Cardiac muscle cell (in vitro differentiated cells and primary cell): ENCODE data around the gene CXCL12. TPM values are rescaled to one million over a fixed set of nuclear protein-coding genes. Genes with fewer than 3 reads are reported as not detected.

ENCODE experiments used
- DNase-seq, 2 donors: peaks; one replicate each; pipeline versions ENCODE4 v3.0.0 to v3.0.0-alpha.2; 2010 to 2017; ENCODE audit warnings: low read depth in 1 of 2, low spot score in 1 of 2
- H3K27ac ChIP-seq: fragments of 200-600 bp; sonication (generic); 2 replicates; pipeline ENCODE4 v1.5.1; 2016
- H3K27me3 ChIP-seq: fragments of 200-600 bp; sonication (generic); 2 replicates; pipeline ENCODE4 v1.6.0; 2016; ENCODE audit warnings: control low read depth
- H3K36me3 ChIP-seq: fragments of 200-600 bp; sonication (generic); 2 replicates; pipeline ENCODE4 v1.5.1; 2016; ENCODE audit warnings: control low read depth
- H3K4me1 ChIP-seq: fragments of 200-600 bp; sonication (generic); 2 replicates; pipeline ENCODE4 v1.8.1; 2017; ENCODE audit warnings: low read depth, mild to moderate bottlenecking, mixed run types
- H3K4me3 ChIP-seq: fragments of 200-600 bp; sonication (generic); 2 replicates; pipeline ENCODE4 v1.5.1; 2016; ENCODE audit warnings: mild to moderate bottlenecking
- H3K9me3 ChIP-seq: fragments of 200-600 bp; sonication (generic); 2 replicates; pipeline ENCODE4 v1.5.1; 2017; ENCODE audit warnings: low read depth, mild to moderate bottlenecking, control low read depth
- CTCF ChIP-seq: IDR thresholded peaks from 2 replicates; pipeline ENCODE4 v1.5.1; 2012; ENCODE audit warnings: low read depth, mild to moderate bottlenecking, low read length
- polyA plus RNA-seq: library from polyadenylated mRNA; unstranded; fragments of >200 nt; fragmentation: Nextera tagmentation; extraction: Ambion mirVana; gene quantifications from 2 replicates; pipeline ENCODE4 v1.2.1, GENCODE V29; 2016
- total RNA-seq: library from RNA; depleted of rRNA; stranded (reverse); fragments of >200 nt; gene quantifications from 2 replicates; pipeline ENCODE4 v1.2.3, GENCODE V29; 2016

The CXCL12 gene
- total and polyA plus RNA-seq, 2 experiments from 2014 or later = 10.1 to 68.9 TPM

DNA sequence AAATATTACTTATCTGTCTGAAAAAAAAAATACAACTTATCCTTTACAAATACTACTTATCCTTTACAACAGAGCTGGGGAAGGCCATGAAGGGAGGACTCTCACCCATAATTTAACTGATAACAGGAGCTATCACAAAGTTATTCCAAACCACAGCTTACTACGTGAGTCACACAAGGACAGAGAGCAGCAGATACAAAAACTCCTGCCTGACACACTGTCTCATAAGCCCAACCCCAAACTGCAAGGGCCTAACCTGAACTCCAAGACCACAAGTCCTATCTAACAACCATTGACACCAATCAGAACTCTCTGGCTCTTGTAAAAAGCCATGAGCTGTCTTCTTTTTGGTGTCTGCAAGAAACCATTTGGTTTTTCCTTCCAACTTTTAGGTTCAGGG is 28.5 kb upstream of the CXCL12 start:
- TF ChIP-seq CTCF = no peak
- H3K27ac ChIP-seq = no peak overlapping the region
- H3K27me3 ChIP-seq = no peaks in the 10 kb centered on the region
- no peaks in the 10 kb centered on the region for H3K4me1 ChIP-seq
- no peaks in the 10 kb centered on the region for H3K9me3 ChIP-seq
- H3K4me3 ChIP-seq = no peak overlapping the region
- no peaks in the 10 kb centered on the region for H3K36me3 ChIP-seq
- DNase-seq = peak in 1 of 2 donors; percentile 27

DNA sequence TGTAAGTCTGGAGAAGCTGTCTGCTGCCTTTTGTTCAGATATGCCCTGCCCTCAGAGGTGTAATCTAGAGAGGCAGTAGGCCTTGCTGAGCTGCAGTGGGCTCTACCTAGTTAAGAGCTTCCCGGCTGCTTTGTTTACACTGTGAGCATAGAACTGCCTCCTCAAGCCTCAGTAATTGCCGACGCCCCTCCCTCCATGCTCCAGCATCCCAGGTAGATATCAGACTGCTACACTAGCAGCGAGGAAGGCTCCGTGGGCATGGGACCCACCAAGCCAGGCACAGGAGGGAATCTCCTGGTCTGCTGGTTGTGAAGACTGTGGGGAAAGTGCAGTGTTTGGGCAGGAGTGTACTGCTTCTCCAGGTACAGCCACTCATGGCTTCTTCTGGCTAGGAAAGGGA is 26.4 kb upstream of the CXCL12 start:
- no peaks in the 10 kb centered on the region for H3K27me3 ChIP-seq
- H3K9me3 ChIP-seq = no peaks in the 10 kb centered on the region
- H3K27ac ChIP-seq = no peak overlapping the region
- DNase-seq = no peak
- H3K4me1 ChIP-seq = no peaks in the 10 kb centered on the region
- no peak for TF ChIP-seq CTCF
- no peaks in the 10 kb centered on the region for H3K36me3 ChIP-seq
- no peak overlapping the region for H3K4me3 ChIP-seq

DNA sequence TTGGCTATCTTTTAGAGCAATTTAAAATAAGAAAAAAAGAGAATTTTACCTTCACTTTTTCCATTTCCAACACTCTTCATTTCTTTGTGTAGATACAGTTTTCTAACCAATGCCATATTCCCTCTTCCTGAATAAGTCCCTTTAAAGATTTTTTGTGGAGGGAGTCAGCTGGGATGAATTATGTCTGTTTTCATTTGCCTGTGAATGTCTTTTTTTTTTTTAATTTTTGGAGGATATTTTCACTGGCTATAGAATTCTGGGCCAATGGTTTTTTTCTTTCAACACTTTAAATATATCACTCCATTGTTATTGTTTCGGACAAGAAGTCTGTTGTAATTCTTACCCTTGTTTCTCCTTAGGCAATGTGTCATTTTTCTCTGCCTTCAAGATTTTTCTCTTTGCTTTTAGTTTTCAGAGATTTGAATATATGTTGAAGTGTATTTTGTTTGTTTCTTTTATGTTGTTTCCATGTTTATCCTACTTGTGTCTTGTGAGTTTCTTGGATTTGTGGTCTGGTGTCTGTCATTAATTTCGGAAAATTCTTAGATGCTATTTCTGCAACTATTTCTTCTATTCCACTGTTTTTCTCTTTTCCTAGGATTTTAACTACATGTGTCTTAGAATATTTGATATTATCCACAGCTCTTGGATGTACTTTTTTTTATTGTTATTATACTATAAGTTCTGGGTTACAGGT is 20.0 kb upstream of the CXCL12 start:
- Histone ChIP-seq H3K27ac (no peak overlapping the region), H3K27me3 (no peaks in the 10 kb centered on the region), H3K36me3 (no peaks in the 10 kb centered on the region), H3K4me3 (no peak overlapping the region), H3K9me3 (no peaks in the 10 kb centered on the region), H3K4me1 (no peaks in the 10 kb centered on the region)
- DNase-seq = no peak
- TF ChIP-seq CTCF = no peak

GRCh38 chr10:44402465-44403195 is 17.7 kb upstream of the CXCL12 start:
- TF ChIP-seq CTCF = no peak
- Histone ChIP-seq H3K27me3 (peaks cover 17% of the 10 kb centered on the region), H3K9me3 (no peaks in the 10 kb centered on the region), H3K27ac (no peak overlapping the region), H3K4me3 (no peak overlapping the region), H3K4me1 (no peaks in the 10 kb centered on the region), H3K36me3 (no peaks in the 10 kb centered on the region)
- no peak for DNase-seq

- Histone ChIP-seq H3K36me3 (no peaks in the 10 kb centered on the region), H3K27me3 (peaks cover 17% of the 10 kb centered on the region), H3K9me3 (no peaks in the 10 kb centered on the region), H3K27ac (no peak overlapping the region), H3K4me3 (no peak overlapping the region), H3K4me1 (no peaks in the 10 kb centered on the region)
- no peak for TF ChIP-seq CTCF
- no peak for DNase-seq
These were observed 15.6 kb upstream of the CXCL12 start for GRCh38 chr10:44400541-44400940.
